Tibial nerve (tissue), 4 donors: ENCODE data around the gene PLEKHM1. TPM values are rescaled to one million over a fixed set of nuclear protein-coding genes. Genes with fewer than 3 reads are reported as not detected.

Experiments used
- DNase-seq, 2 donors: peaks; one replicate each; pipeline ENCODE4 v3.0.0-alpha.2; 2019; ENCODE audit warnings: low spot score in 2 of 2
- H3K27ac ChIP-seq, 4 donors: fragments of 200-600 bp; sonication (generic) in 3 of 4; one replicate each; pipeline ENCODE4 v1.5.1; 2017 to 2019; ENCODE audit warnings: mild to moderate bottlenecking in 1 of 4
- H3K27me3 ChIP-seq, 2 donors: fragments of 200-600 bp; sonication (generic) in 1 of 2; one replicate each; pipeline versions ENCODE4 v1.5.1 to v1.6.0; 2017 to 2019
- H3K36me3 ChIP-seq, 3 donors: fragments of 200-600 bp; sonication (generic); one replicate each; pipeline ENCODE4 v1.5.1; 2018 to 2019
- H3K4me1 ChIP-seq, 4 donors: fragments of 200-600 bp; sonication (generic) in 3 of 4; one replicate each; pipeline ENCODE4 v1.5.1; 2017 to 2019
- H3K4me3 ChIP-seq, 4 donors: fragments of 200-600 bp; sonication (generic) in 3 of 4; one replicate each; pipeline ENCODE4 v1.5.1; 2017 to 2019; ENCODE audit warnings: mild to moderate bottlenecking in 1 of 4, moderate library complexity in 1 of 4
- H3K9me3 ChIP-seq, 4 donors: fragments of 200-600 bp; sonication (generic) in 3 of 4; one replicate each; pipeline ENCODE4 v1.5.1; 2017 to 2019
- CTCF ChIP-seq, 5 experiments: fragments of 200-600 bp in 3 of 5; fragments of 450-650 bp in 2 of 5; sonication (generic) in 3 of 5; IDR thresholded peaks; one replicate each; pipeline ENCODE4 v1.5.1; 2016 to 2019; ENCODE audit warnings: antibody characterized with exemption in 5 of 5, mild to moderate bottlenecking in 3 of 5, moderate library complexity in 2 of 5
- EP300 ChIP-seq, 2 donors: sonication (generic); formaldehyde crosslinking; IDR thresholded peaks; one replicate each; pipeline ENCODE4 v1.6.1; 2017; ENCODE audit warnings: antibody characterized with exemption in 2 of 2, mild to moderate bottlenecking in 1 of 2
- POLR2A ChIP-seq, 2 donors: fragments of 450-650 bp; IDR thresholded peaks; one replicate each; pipeline ENCODE4 v1.6.1; 2017; ENCODE audit warnings: antibody characterized with exemption in 2 of 2, mild to moderate bottlenecking in 2 of 2, moderate library complexity in 2 of 2
- WGBS, 2 donors: methylation state at CpG; one replicate each; pipeline ENCODE4 v1.1.5; 2018; 5-methylcytosine and 5-hydroxymethylcytosine counted together
- total RNA-seq, 4 donors: library from RNA; depleted of rRNA; stranded (reverse); fragments of >200 nt; gene quantifications; one replicate each; pipeline ENCODE4 v1.1.0, GENCODE V29; 2016

Gene PLEKHM1
- total RNA-seq, 4 donors from 2014 or later, result 36.7 to 75.7 (median 67.3) TPM

GRCh38 chr17:45435481-45435880 is 55.0 kb downstream of the PLEKHM1 start:
- H3K36me3 ChIP-seq, result peaks cover 0 to 70% (median 6%) of the 10 kb centered on the region in 3 donors
- H3K27ac ChIP-seq, result no peak overlapping the region
- no peaks in the 10 kb centered on the region for H3K9me3 ChIP-seq
- TF ChIP-seq POLR2A (IDR thresholded peaks at IDR 0.05), result no peak
- no peak for TF ChIP-seq CTCF (IDR thresholded peaks at IDR 0.05)
- TF ChIP-seq EP300 (IDR thresholded peaks at IDR 0.05), result no peak
- peaks cover 0 to 32% of the 10 kb centered on the region in 2 donors for H3K27me3 ChIP-seq
- 72 to 92% methylated on average over 5 of the region's 5 CpGs for WGBS, 2 donors
- DNase-seq, result no peak
- H3K4me3 ChIP-seq, result no peak overlapping the region
- H3K4me1 ChIP-seq, result peaks cover 0 to 35% (median 24%) of the 10 kb centered on the region in 4 donors

- Histone ChIP-seq H3K27me3 (peaks cover 0 to 53% of the 10 kb centered on the region in 2 donors), H3K27ac (peak overlapping the region in 3 of 4 donors; percentile 3 to 69 (median 16)), H3K4me3 (peak overlapping the region in 2 of 4 donors; percentile 50 to 59), H3K36me3 (peaks cover 0 to 47% (median 6%) of the 10 kb centered on the region in 3 donors), H3K9me3 (no peaks in the 10 kb centered on the region), H3K4me1 (peaks cover 0 to 51% (median 27%) of the 10 kb centered on the region in 4 donors)
- TF ChIP-seq EP300 (IDR thresholded peaks at IDR 0.05), result no peak
- no peak for TF ChIP-seq CTCF (IDR thresholded peaks at IDR 0.05)
- no peak for TF ChIP-seq POLR2A (IDR thresholded peaks at IDR 0.05)
- 50 to 76% methylated on average over 1 to 4 of the region's 4 CpGs for WGBS, 2 donors
- DNase-seq, result no peak
Measured at GRCh38 chr17:45433159-45433535, 57.4 kb downstream of the PLEKHM1 start.

- H3K9me3 ChIP-seq, result no peaks in the 10 kb centered on the region
- H3K4me1 ChIP-seq, result peaks cover 0 to 57% (median 28%) of the 10 kb centered on the region in 4 donors
- peaks cover 0 to 42% (median 5%) of the 10 kb centered on the region in 3 donors for H3K36me3 ChIP-seq
- WGBS, 2 donors, result 2 to 3% methylated on average over 22 to 32 of the region's 66 CpGs
- peak within 1 kb of the TSS in 3 of 4 donors; percentile 3 to 69 (median 32) for H3K27ac ChIP-seq
- H3K4me3 ChIP-seq, result peak within 1 kb of the TSS; percentile 25 to 59 (median 48)
- DNase-seq, result peak in 1 of 2 donors; percentile 24
- H3K27me3 ChIP-seq, result peaks cover 0 to 53% of the 10 kb centered on the region in 2 donors
- TF ChIP-seq POLR2A (IDR thresholded peaks at IDR 0.05) (no peak), CTCF (IDR thresholded peaks at IDR 0.05) (no peak), EP300 (IDR thresholded peaks at IDR 0.05) (no peak)
Measured at GRCh38 chr17:45432405-45433158, 57.9 kb downstream of the PLEKHM1 start, which contains the start of gene ARHGAP27. TSS of gene ARHGAP27 (minus strand) at chr17:45432870. CDS start at chr17:45430279, 2,591 bp downstream.

GRCh38 chr17:45431531-45432404 is 58.8 kb downstream of the PLEKHM1 start:
- DNase-seq, result no peak
- 0 to 3% methylated on average over 26 to 30 of the region's 64 CpGs for WGBS, 2 donors
- Histone ChIP-seq H3K9me3 (no peaks in the 10 kb centered on the region), H3K4me3 (peak overlapping the region; percentile 25 to 59 (median 48)), H3K27ac (peak overlapping the region in 2 of 4 donors; percentile 32 to 69), H3K4me1 (peaks cover 0 to 57% (median 28%) of the 10 kb centered on the region in 4 donors), H3K27me3 (peaks cover 0 to 53% of the 10 kb centered on the region in 2 donors), H3K36me3 (peaks cover 0 to 34% (median 0%) of the 10 kb centered on the region in 3 donors)
- TF ChIP-seq EP300 (IDR thresholded peaks at IDR 0.05), result no peak
- TF ChIP-seq POLR2A (IDR thresholded peaks at IDR 0.05), result no peak
- TF ChIP-seq CTCF (IDR thresholded peaks at IDR 0.05), result no peak
